GM10847 (cell line): ENCODE data around the gene N4BP2.
A peak's percentile ranks its signal among the peaks of the same experiment; 100 is the strongest.

Experiments used
- POLR2A ChIP-seq: IDR thresholded peaks from 2 replicates; pipeline ENCODE4 v1.6.1; 2011; ENCODE audit not compliant: insufficient read length; ENCODE audit errors: extremely low read depth

The N4BP2 gene

DNA sequence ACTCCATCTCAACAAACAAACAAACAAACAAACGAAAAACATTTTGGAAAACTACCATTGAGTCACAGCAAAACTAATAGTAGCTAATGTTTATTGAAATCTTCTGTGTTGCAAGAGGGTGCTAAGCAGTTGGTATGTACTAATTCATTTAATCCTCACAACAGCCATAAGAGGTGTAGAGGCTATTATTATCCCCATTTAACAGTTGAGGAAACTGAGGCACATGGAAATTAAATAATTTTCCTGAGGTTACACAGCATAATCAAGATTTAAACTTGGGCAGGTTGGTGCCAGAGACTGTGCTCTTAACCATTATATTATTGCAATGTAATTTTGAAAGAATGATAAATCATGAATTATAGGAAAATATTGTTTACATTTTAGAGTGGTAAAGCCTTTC is 122.7 kb downstream of the N4BP2 start:
- TF ChIP-seq POLR2A: no peak

DNA sequence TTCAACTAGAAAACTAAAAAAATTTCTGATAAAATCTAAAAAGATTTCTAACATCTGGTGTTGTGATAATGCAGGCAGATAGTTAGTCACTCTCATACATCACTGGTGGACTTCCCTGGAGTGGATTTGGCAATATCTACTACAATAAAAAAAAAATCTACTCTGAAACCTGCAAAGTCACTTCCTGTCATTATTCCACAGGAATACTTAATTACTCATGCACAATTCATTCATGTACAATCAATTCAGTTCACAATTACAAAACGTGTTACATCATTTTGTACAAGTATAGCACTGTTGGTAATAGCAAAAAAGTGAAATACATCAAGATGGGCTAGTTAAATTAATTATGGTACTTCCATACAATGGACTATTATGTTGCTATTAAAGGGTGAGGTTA is 123.7 kb downstream of the N4BP2 start:
- no peak for TF ChIP-seq POLR2A

DNA sequence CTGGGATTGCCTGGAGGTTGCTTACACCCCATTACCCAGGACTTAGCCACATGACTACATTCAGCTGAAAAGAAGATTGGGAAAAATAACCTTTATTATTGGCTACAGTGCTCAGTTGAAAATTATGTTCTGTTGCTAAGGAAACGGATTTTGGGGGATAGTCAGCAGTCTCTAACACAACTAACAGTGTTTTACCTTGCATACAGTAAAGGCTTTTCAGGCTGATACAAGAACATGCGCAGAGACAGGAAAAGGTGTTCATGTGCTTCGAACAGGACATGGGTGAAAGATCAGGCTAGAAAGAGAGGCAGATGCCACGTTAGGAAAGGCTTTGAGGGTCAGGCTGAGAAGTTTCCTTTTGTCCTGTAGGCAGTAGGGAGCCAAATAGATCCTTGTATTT is 125.4 kb downstream of the N4BP2 start:
- no peak for TF ChIP-seq POLR2A

DNA sequence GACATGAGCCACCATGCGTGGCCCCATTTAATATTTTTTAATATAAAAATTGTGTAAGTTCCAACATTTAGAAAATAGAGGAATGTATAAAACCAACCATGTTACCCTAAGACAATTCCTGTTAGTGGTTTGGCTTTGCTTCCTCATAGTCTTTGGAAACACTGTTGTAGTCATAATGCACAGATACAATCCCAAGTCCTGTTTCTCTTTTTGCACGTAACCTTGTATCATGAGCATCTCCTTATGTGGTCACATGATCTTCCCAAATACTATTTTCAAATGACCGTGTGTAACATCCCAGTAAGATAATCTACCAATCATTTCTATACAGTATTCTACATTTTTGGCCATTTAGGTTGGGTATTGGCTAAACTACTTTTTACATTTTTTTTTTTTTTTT is 126.3 kb downstream of the N4BP2 start:
- TF ChIP-seq POLR2A: no peak

DNA sequence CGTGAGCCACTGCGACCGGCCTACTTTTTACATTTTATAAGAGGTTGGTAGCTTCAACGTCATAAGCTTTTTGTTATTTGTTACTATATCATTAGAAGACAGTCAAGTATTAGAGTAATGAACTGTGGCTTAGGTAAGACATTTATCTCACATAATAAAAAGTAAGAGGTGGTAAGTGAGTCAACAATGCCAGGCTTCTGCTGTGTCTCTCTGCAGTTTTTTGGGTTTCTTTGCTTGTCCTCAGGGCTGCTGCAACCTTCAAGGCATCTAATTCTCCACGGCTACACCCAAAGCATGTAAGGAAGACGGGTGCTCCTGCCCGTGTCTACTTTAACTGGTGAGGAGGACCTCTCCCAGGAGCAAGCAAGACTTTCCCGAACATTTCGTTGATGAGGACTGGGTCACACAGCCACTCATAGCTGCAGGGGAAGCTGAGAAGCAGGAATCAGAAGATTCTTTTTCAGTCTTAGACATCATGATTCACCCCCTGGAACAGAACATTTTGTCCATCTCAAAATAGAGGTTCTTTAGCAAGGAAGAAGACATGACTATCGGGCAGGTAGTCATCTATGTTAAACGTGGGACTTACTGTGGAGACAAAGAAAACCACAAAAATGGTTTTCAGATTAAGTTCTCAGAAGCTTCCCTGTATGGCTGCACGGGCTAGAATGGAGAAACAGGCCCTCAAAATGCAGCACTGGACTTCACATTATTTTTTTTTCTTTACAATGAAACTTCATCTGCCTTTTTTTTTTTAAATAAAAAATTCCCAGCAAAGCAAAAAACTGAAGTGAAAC is 127.2 kb downstream of the N4BP2 start:
- TF ChIP-seq POLR2A: no peak

DNA sequence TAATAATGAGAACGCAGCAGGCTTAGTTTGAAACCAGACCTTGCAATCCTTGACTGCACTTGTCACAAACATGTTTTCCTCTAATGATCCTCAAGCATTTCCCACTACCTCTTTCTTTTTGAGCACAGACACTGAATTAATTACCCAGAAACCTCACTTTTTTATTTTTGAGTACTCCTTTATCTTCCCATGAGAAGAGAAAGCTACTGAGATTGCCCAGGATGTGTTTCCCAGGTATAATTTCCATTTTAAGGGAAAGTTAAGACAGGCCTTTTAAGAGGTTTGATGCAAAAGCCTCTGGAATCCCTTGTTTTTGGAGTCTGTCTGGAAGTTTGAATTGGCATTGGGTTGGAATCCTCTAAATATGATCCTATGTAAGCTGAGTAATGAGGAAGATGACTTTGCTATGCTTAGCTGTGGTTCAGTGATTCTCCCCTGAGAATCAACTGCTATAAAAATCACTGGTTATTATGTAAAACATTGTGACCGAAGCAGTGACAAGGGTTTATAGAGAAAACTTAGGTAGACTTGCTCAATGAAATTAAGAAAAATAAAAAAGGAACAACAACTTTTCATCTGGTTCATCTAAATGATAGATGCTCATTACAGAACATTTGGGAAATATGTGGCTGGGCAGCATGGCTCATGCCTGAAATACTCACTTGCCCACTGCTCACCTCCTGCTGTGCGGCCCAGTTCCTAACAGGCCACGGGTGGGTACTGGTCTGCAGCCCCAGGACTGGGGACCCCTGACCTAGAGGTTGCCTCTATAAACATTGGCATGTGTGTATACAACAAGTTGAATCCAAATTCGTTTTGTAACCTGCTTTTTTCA is 129.4 kb downstream of the N4BP2 start:
- TF ChIP-seq POLR2A: no peak

DNA sequence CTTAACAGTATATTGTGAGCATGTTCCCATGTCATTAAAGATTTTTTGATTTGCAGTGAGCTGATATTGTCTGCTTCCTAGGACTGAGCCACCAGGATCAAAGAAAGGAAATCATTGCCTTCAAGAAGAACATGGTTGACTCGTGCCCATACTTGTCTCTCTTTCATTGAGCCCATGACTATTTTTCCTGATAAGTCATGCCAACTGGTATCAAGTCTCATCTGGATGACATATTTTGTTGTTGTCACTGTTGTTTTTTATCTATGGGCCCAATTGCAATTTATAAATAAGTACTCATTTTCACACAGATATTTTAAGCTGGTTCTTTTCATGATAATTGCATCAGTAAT is 130.0 kb downstream of the N4BP2 start:
- TF ChIP-seq POLR2A: no peak

DNA sequence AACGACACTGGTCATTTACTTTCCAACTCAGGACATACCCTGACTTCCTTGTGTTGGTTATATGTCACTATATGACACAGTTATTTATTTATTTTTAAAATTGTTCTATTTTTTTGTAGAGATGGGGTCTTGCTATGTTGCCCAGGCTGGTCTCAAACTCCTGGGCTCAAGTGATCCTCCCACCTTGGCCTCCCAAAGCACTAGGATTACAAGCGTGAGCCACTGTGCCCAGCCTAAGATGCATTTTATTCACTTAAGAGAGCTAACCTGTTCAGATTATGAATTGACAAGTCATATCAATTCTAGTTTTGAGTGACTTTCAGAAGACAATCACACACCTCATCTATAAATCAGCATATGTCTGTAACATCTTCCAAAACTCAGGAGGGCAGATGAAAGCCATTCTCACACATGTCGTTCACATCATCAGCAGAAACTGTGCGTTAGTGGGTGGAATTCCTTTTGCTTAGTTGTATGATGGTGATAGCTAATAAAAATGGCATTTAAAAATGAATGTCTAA is 130.8 kb downstream of the N4BP2 start:
- no peak for TF ChIP-seq POLR2A

DNA sequence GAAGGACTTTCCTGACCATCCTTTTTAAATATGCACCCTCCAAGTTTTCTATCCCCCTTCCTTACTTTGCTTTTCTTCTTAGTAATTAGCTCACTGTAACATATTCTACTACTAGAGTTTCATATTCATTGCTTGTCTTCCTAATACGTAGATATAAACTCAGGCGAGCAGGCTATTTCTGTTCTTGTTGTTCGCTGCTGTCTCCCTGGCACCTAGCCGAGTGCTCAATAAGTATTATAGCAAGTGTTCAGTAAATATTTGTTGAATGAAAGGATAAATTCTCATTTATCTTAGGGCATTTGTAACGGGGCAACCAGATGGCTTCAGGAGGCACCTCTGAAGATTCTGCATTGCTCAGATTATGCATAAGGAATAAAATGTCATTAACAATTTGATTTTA is 133.4 kb downstream of the N4BP2 start:
- TF ChIP-seq POLR2A: no peak

DNA sequence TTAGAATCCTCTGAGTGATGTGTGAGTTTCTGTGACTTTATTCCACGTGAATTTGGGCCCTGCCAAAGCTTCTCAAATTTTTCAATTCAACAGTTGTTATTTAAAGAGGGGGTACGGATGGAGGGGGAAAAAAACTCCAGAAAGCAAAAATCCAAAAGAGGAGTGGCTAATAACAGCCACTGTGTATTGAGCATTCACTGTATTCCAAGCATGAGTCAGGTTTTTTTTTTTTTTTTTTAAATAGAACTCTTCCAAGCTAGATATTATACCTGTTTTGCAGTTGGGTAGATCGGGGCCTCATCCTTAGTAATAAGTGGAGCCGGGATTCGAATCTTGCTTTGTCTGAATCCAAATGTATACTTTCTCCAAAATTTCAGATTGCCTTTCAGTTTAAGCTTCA is 133.8 kb downstream of the N4BP2 start:
- no peak for TF ChIP-seq POLR2A

DNA sequence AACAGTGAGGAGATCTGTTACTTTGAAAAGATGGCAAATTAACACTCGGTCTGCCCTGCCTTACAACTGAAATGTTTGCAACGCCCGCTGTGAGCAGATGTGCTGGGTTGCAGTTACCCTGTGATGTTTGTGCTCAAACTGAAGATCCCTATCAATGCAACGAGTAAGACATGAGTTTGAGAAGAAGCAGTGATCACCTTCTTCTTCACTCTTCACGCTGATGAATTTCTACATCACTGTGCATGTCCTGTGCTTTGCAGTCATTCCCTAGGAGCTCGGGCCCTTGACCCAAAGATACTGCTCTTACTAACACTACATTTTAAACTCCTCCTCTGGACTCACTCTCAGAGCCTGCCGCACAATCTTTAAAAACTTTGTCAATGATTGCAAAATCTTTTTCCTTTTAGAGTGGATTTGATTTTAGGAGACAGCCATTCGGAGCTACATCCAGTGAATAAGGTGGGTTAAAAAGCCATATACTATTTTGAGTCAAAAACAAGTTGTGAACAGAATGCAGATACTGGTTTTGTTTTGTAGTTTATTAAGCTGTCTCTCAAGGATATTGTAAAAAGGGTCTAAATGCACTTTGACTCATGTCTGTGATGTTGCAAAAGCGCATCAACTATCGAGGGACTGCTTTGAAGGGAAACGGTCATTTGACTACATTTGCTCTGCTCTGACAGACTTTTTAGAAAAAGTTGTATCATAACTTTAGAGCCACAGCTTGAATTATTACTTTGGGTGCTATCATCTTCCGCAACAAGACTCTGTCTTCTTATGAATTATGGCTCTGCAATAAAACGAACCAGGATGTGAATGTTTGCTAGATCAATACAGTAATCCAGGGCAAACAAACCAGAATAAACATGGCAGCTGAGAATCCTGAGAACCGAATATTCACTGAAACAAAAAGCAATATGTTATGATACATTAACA is 134.5 kb downstream of the N4BP2 start:
- no peak for TF ChIP-seq POLR2A

DNA sequence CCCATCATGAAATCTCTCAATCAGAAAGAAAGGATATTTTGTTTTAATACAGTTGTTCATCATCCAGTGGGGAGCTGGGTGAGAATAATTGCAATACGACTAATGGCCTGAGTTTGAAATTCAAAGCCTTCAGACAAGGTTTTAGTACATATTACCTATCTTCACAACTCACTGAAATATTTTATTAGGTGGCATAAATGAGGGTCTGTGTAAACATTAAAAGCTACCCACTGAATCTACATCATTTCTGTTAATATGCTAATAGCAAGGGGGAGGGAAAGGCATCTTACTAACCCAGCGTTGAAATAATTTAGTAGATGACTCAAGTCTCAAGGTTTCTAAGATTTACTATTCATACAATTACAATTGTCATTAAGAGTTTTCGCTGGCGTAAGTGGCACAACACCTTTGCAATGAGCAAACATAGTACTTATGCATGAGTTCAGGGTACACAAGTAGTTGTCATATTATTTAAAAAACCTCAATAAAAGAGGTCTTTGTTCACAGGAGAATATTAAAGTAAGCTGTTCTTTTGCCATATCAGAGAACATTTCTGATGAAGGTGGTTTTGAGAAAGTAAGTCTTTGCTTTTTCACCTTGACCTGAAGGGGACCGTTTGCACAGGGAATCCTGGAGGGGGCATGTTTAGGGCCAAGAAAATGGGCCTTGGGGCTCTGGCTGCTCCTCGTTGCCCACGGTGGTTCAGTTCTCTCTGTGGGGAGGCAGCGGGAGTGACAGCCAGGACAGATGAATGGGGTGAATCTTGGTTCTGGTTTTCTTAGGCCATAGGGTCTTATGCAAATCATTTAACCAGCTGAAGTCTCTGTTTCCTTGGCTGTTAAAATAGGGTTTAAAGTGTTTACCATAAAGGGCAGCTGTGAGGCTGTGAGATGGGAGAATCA is 135.7 kb downstream of the N4BP2 start:
- TF ChIP-seq POLR2A: peak; percentile 68

DNA sequence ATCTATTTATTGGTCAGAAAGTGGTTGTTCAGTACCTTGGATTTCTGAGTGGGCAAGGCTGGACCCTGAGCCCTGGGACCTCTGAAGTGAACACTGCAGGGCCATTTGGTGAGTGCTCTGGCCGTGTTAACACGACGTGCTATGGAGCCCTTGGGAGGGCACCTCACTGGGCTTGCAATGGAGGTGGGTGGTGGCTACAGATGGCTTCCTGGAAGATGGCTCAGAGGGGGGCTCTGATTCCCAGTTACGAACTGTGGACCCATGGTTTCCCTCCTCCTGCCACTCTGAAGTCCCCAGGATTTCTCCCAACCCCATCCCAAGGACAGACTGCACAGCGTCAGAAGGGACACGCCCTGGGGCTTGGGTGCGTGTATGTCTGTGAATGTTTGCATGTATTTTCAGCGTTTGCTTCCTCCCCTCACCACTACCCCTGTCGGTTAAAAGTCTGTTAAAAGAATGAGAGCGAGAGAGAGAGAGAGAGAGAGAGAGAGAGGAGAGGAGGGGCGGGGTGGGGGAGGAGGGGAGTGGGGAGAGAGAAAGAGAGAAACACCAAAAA is 136.4 kb downstream of the N4BP2 start:
- no peak for TF ChIP-seq POLR2A

DNA sequence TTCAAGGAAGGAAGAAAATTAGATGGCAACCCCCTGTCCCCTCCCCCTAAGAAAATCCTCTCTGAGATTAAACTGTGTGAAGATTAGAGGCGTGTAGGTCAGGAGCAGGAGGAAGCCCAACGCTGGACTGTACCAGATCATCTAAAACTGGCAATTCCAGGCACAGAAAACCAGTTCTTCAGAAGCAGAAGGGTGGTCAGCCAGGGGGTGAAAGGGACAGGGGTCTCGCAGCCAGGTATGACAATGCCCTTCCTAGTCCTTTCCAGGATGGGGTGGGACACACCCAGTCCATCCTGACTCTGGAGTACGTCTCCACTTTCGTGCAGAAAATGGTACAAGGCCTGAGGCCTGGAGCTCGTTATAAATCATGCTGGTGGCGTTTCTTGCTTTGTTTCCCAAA is 136.9 kb downstream of the N4BP2 start:
- TF ChIP-seq POLR2A: peak; percentile 6
